Keratinocyte (primary cell): ENCODE results near the gene RDH5.

ENCODE experiments used
- CTCF ChIP-seq, 3 experiments: IDR thresholded peaks in 1 of 3; conservative IDR thresholded peaks in 1 of 3; optimal IDR thresholded peaks in 1 of 3; 2 replicates in 2 of 3; 3 replicates in 1 of 3; pipeline versions ENCODE3 to v1.5.1; 2011; ENCODE audit warnings: low read length in 3 of 3, mild to moderate bottlenecking in 3 of 3, moderate library complexity in 2 of 3, control low read depth in 1 of 3, inconsistent platforms in 1 of 3; ENCODE audit not compliant: insufficient read depth in 2 of 3; ENCODE audit errors: extremely low read depth in 1 of 3
- EZH2 ChIP-seq: IDR thresholded peaks from one replicate; pipeline ENCODE4 v1.6.1; 2012; ENCODE audit warnings: inconsistent platforms, mild to moderate bottlenecking, low read length, moderate library complexity

GRCh38 chr12:55739025-55739378 lies 18.8 kb downstream of the RDH5 start:
- TF ChIP-seq CTCF (optimal IDR thresholded peaks at IDR 0.05 in 1 of 3, IDR thresholded peaks at IDR 0.05 in 1 of 3, conservative IDR thresholded peaks at IDR 0.05 in 1 of 3; ENCODE audit: extremely low read depth in 1 of 3, insufficient read depth in 2 of 3, low read length in 3 of 3) (no peak), EZH2 (no peak)
